HG02852 (cell line): ENCODE data around the gene RS1.

Experiments used
- ATAC-seq: cut with Tn5 transposase; IDR thresholded peaks from one replicate; pipeline ENCODE4 v1.9.1; 2021; ENCODE audit warnings: mild to moderate bottlenecking, moderate library complexity; ENCODE audit not compliant: unreplicated experiment

The RS1 gene

DNA sequence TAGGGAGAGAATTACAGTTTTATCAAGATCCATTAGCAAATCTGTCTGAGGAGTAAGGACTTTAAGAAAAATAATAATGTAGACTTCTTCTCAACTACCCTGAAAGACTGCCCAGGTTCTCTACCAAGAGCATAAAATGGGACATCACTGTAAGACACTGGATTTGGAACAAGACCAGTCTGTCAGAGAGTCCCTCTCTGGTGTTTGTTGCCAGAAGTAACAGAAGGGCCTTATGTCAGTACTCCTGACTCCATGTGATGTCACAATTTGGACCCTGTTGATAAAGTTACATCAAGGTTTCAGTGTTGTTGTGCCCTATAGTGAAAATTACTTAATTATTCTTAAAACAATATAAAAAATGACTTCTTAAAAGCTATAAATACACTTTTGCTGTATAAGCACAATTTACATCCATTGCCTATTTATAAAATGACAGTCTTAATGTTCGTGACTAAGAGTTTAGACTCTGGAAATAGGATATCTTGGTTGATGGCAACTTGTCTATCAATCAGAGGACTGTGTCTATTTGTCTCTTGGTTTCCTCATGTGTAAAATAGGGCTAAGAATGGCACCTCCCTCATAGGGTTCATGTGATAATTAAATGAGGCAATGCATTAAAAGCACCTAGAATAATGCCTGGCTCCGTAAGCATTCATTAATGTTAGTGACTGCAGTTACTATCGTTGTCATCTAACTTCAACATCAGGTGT lies 57.8 kb downstream of the RS1 start:
- no peak for ATAC-seq

DNA sequence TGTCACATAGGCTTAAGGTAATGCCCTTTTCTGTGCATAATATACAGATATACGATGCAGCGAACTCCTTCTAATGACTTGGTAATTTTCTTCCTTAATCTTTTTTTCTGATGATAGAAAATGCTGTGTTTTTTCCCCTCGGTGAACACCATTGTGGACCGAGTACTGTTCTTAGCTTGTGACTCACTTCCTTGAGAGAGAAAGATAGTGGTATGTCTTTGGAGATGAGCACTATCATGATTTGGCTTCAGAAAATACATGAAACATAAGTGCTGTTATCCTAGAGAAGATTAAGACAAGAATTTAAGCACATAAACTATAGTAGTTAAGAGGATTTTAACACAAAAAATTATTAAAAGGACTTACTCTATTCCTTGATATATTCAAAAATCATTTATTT lies 63.9 kb downstream of the RS1 start:
- no peak for ATAC-seq

DNA sequence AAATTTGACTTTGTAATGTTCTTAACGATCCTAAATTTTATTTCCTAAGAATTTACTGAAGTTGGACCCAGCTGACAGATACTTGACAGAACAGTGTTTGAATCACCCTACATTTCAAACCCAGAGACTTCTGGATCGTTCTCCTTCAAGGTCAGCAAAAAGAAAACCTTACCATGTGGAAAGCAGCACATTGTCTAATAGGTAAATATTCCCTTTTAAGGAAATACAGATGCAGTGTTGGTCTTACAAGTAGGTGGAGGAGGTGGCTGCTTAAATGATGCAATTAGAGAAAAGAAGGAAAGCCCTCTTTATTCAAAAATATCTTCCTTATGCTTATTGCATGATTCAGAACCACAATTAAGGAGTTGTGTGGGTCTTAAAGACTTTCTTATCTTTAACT lies 73.5 kb downstream of the RS1 start:
- ATAC-seq = no peak

DNA sequence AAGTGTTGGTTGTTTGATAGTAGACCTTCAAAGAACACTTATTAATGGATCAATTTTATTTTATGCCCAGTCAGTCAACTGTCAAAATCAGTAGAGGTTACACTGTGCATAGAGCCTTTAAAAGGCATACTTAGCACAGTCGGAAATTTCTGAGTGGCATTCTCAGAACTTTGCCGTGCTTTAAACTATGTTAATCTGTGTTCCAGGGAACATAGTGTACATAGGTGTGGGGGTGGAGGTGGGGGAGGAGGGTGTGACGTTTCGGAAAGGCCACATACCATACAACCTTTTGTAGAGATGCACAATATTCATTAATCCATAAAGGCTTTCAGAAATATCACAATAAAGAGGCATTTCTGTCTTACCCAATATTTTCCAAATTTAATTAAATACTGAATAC lies 75.8 kb downstream of the RS1 start:
- no peak for ATAC-seq

DNA sequence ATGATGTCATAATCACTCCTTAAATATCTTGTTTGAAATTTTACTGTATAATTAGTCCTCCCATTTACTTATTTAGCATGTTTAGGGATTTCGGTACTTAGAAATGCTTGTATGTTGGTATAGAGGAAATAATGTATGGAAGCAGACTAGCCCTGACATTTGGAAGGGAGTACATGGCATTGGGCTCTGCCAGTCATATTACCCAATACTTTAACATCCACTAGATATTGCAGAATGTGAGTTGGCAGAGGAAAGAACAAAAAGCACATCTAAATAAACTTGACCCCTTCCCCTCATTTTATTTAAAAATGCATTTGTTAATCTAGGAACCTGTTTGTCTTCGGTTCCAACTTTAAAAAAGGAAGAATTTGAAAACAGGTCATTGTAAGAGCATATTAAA lies 77.8 kb downstream of the RS1 start:
- no peak for ATAC-seq

DNA sequence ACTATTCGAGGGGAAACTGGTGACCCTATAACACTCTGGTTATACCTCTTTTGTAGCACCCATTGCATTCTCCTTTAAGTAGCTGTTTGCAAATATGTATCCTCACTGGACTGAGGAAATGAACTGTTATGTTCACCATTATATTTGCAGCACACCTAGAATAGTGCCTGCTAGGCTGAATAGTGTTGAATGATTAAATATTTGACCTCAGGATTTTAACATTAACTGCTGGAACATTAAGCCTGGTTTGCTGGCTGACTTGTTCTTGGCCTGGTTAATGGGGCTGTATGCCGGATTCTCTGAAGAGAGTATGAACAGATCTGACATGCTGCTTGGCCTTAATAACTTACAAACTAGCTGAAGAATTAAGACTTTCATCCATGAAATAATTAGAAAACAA lies 80.1 kb downstream of the RS1 start:
- no peak for ATAC-seq
